NCI-H2227 treated with DMSO at 0.1 percent for 48 hours (cell line): ENCODE results near the gene APH1B.

ENCODE experiments used
- DNase-seq: peaks from one replicate; lab custom pipeline; 2025; lab: John Stamatoyannopoulos, UW

APH1B gene

DNA sequence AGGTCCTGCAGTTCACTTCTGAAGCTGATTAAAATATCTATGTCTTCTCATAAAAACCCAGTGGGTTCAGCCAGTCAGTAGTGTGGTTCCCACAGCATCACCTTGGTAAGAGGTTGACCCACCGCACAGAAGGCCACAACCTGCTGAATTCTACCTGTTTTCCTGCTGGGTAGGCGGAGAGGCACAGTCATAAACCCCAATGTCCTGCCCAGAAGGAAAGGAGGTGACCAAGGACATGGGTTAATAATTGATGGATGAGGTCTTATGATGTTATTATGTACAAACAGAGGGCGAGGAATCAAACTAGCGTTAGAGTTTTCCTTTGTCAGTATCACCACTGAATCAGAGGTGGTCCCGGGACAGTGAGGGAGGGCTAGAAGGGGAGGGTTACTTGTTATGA lies 76.5 kb downstream of the APH1B start:
- DNase-seq = no peak

DNA sequence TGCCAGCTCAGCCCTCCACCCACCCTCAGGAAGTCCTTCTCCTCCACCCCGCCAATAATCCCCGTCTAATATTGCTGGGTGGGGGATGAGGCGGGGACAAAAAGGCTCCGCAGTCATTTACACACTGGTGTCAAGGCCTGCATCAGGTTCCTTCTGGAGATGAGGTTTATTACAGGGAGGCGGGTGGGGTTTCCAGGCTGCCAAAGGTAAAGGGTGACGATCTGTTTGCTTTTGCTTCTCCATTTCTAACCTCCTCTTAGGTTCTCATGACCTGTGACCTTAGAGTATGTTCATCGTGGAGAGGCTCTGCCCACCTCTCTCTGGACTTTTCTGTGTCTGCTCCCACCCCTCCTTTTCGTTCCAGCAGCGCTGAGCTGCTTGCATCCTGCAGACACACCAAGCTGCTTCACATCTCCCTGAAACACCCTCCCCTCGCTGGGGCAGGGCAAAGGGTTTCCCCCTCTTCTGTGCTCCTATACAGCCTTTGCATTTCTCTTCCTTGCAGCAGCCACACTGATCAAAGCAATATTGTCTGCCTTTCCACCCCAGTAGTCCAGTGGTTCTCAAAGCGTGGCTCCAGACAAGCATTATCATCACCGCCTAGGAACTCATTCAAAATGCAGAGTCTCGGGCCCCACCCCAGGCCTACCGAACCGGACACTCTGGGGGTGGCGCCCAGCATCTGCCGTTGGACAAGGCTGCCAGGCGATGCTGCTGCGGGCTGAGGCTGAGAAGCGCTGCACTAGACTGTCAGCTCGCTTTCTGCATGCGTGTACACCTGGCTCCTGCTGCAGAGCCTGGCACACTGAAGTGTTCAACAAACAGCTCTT lies 77.6 kb downstream of the APH1B start:
- DNase-seq = no peak

DNA sequence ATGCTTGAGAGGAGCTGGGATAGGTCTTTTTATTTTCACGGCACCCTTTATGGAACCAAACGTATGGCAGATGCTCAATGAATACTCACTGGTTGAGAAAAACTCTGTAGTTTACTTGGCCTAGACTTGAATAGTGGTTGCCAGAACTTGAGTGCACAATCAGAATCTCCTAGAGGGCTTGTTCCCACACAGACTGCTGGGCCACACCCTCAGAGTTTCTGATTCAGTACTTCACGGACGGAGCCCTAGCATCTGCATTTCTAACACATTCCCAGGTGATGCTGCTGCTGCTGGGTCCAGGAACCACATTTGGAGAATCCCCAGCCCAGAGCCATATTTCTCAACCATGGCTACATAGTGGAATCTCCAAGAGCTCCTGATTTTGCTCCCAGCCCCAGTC lies 79.7 kb downstream of the APH1B start:
- DNase-seq = no peak

DNA sequence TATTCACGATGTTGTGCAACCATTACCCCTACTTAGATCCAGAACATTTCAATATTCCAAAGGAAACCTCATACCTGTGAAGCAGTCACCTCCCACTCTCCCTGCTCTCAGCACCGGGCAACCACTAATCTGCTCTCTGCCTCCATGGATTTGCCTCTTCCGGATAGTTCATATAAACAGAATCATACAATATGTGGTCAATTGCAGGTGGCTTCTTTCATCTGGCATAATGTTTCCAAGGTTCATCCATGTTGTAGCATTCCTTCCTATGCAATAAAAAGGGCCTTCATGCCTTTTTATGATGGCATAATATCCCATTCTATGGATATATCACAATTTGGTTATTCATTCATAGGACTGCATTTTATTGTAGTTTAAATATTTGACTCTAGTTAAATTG lies 80.3 kb downstream of the APH1B start:
- no peak for DNase-seq

DNA sequence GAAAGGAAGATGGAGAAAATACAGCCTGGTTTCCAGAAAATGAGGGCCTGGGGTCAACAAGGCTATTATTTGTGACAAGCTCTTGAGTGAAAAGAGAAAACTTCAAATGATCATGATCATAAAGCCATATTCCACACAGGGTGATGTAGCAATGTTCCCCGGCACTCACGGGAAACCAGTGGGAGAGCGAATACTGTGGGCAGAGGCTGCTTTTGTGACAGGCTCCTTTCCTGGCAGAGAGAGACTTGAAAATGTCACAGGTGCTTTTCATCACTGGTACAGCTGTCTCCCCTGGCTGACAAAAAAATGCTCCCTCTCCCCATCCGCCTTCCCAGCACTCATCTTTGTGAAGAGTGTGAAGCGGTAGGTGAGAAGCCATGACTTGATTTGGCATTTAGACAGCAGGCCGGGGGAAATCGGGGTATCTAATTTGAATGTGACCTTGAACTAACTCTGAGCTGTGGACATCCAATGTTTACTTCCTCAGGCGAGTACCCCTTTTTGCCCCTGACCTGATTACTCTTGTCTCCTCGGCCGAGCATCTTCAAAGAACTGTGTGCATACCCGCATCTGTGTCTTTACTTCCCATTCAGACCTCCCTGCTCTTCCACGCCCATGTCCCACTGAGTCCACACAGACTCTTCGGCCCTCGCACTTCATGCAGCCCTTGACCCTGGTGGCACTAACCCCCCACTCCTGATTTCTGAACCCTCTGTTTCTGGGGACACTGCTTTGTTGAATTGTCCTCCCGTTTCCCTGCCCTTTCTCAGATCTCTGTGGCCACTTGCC lies 81.0 kb downstream of the APH1B start:
- no peak for DNase-seq
